Trophoblast cell (in vitro differentiated cells and primary cell): Measurements from ENCODE around the gene HNRNPA1.

Experiments
- DNase-seq, 2 donors: peaks; one replicate each; pipeline ENCODE4 v3.0.0-alpha.2; 2016
- H2AFZ ChIP-seq: 2 replicates; pipeline ENCODE4 v1.6.1; 2013; ENCODE audit warnings: low read length, moderate library complexity, mild to moderate bottlenecking; ENCODE audit not compliant: insufficient read depth, poor library complexity
- H2AK5ac ChIP-seq: 2 replicates; pipeline ENCODE4 v1.6.1; 2013; ENCODE audit warnings: mild to moderate bottlenecking, low read length
- H2BK120ac ChIP-seq: 2 replicates; pipeline ENCODE4 v1.6.1; 2013; ENCODE audit warnings: low read length, mild to moderate bottlenecking, moderate library complexity; ENCODE audit not compliant: insufficient read depth, poor library complexity
- H2BK12ac ChIP-seq: 2 replicates; pipeline ENCODE4 v1.6.1; 2013; ENCODE audit warnings: mild to moderate bottlenecking, low read length, moderate library complexity
- H2BK5ac ChIP-seq: 2 replicates; pipeline ENCODE4 v1.6.1; 2013; ENCODE audit warnings: low read length, low read depth, moderate library complexity, mild to moderate bottlenecking; ENCODE audit not compliant: poor library complexity
- H3K14ac ChIP-seq: 2 replicates; pipeline ENCODE4 v1.6.1; 2013; ENCODE audit warnings: mild to moderate bottlenecking, low read length
- H3K18ac ChIP-seq: 2 replicates; pipeline ENCODE4 v1.6.1; 2013; ENCODE audit warnings: mild to moderate bottlenecking, low read length
- H3K23ac ChIP-seq: 2 replicates; pipeline ENCODE4 v1.6.1; 2013; ENCODE audit warnings: low read length
- H3K27ac ChIP-seq: 2 replicates; pipeline ENCODE4 v1.5.1; 2013; ENCODE audit warnings: low read depth, mild to moderate bottlenecking, inconsistent platforms, low read length, moderate library complexity
- H3K27me3 ChIP-seq: 2 replicates; pipeline ENCODE4 v1.6.1; 2013; ENCODE audit warnings: inconsistent platforms, mild to moderate bottlenecking, low read length, moderate library complexity; ENCODE audit not compliant: insufficient read depth
- H3K36me3 ChIP-seq, 2 experiments: 1 replicate in 1 of 2; 2 replicates in 1 of 2; pipeline ENCODE4 v1.6.1; 2013; ENCODE audit warnings: low read length in 2 of 2, mild to moderate bottlenecking in 2 of 2, moderate library complexity in 1 of 2; ENCODE audit not compliant: insufficient read depth in 2 of 2, control insufficient read depth in 1 of 2
- H3K4ac ChIP-seq: 2 replicates; pipeline ENCODE4 v1.6.1; 2013; ENCODE audit warnings: low read depth, mild to moderate bottlenecking, low read length, moderate library complexity
- H3K4me1 ChIP-seq, 2 experiments: 1 replicate in 1 of 2; 2 replicates in 1 of 2; pipeline ENCODE4 v1.6.1; 2013; ENCODE audit warnings: low read length in 2 of 2, mild to moderate bottlenecking in 2 of 2, moderate library complexity in 1 of 2; ENCODE audit not compliant: insufficient read depth in 2 of 2, control insufficient read depth in 1 of 2
- H3K4me2 ChIP-seq: 2 replicates; pipeline ENCODE4 v1.6.1; 2013; ENCODE audit warnings: inconsistent platforms, mild to moderate bottlenecking, low read length, moderate library complexity
- H3K4me3 ChIP-seq: 2 replicates; pipeline ENCODE4 v1.5.1; 2013; ENCODE audit warnings: mild to moderate bottlenecking, low read depth, low read length, inconsistent platforms
- H3K79me1 ChIP-seq: one replicate; pipeline ENCODE4 v1.6.1; 2013; ENCODE audit warnings: low read length
- H3K79me2 ChIP-seq: 2 replicates; pipeline ENCODE4 v1.6.1; 2013; ENCODE audit warnings: low read length, mild to moderate bottlenecking; ENCODE audit not compliant: control insufficient read depth, insufficient read depth, poor library complexity
- H3K9ac ChIP-seq: 2 replicates; pipeline ENCODE4 v1.6.1; 2013; ENCODE audit warnings: mild to moderate bottlenecking, low read length
- H3K9me3 ChIP-seq: 2 replicates; pipeline ENCODE4 v1.6.1; 2013; ENCODE audit warnings: low read depth, mild to moderate bottlenecking, control low read depth, inconsistent platforms, low read length; ENCODE audit not compliant: insufficient read depth
- H4K12ac ChIP-seq: 2 replicates; pipeline ENCODE4 v1.6.1; 2013; ENCODE audit warnings: low read depth, mild to moderate bottlenecking, low read length, moderate library complexity
- H4K8ac ChIP-seq: 2 replicates; pipeline ENCODE4 v1.6.1; 2013; ENCODE audit warnings: low read depth, mild to moderate bottlenecking, low read length, moderate library complexity
- H4K91ac ChIP-seq: one replicate; pipeline ENCODE4 v1.6.1; 2013; ENCODE audit warnings: low read depth, mild to moderate bottlenecking, low read length, moderate library complexity
- whole genome bisulfite sequencing: extraction: QIAGEN DNeasy Blood & Tissue Kit; methylation state at CpG from one replicate; pipeline ENCODE4 v1.1.7; 2013; ENCODE audit warnings: missing lambda C conversion rate; ENCODE audit not compliant: insufficient read length, insufficient coverage; ENCODE audit errors: extremely low coverage; 5-methylcytosine and 5-hydroxymethylcytosine counted together

Gene HNRNPA1

GRCh38 chr12:54273981-54274380 lies 6.5 kb upstream of the HNRNPA1 start:
- H3K9ac ChIP-seq, result no peak overlapping the region
- H3K36me3 ChIP-seq, result peaks cover 5 to 6% of the 10 kb centered on the region in 2 experiments
- no peak overlapping the region for H3K23ac ChIP-seq
- no peak overlapping the region for H2AFZ ChIP-seq
- H3K9me3 ChIP-seq, result no peaks in the 10 kb centered on the region
- no peak overlapping the region for H3K4me2 ChIP-seq
- DNase-seq, result no peak
- peak overlapping the region; percentile 50 for H3K4ac ChIP-seq
- WGBS, result no CpG with 5 or more reads among the region's 2 CpGs
- no peak overlapping the region for H4K12ac ChIP-seq
- no peaks in the 10 kb centered on the region for H3K27me3 ChIP-seq
- H3K14ac ChIP-seq, result no peak overlapping the region
- H3K79me1 ChIP-seq, result no peaks in the 10 kb centered on the region
- no peak overlapping the region for H4K8ac ChIP-seq
- no peak overlapping the region for H2BK120ac ChIP-seq
- no peak overlapping the region for H3K4me3 ChIP-seq
- no peak overlapping the region for H2BK12ac ChIP-seq
- H2AK5ac ChIP-seq, result no peak overlapping the region
- no peak overlapping the region for H4K91ac ChIP-seq
- H2BK5ac ChIP-seq, result no peak overlapping the region
- no peak overlapping the region for H3K18ac ChIP-seq
- peaks cover 0 to 7% of the 10 kb centered on the region in 2 experiments for H3K4me1 ChIP-seq
- H3K27ac ChIP-seq, result no peak overlapping the region
- peaks cover 7% of the 10 kb centered on the region for H3K79me2 ChIP-seq

GRCh38 chr12:54276368-54276767 lies 4.2 kb upstream of the HNRNPA1 start:
- Histone ChIP-seq H3K9me3 (no peaks in the 10 kb centered on the region), H3K27ac (no peak overlapping the region), H3K4ac (no peak overlapping the region), H3K36me3 (peaks cover 5 to 6% of the 10 kb centered on the region in 2 experiments), H3K4me1 (peaks cover 0 to 7% of the 10 kb centered on the region in 2 experiments), H2AFZ (no peak overlapping the region), H3K79me2 (peaks cover 17% of the 10 kb centered on the region), H4K8ac (no peak overlapping the region), H3K4me2 (no peak overlapping the region), H3K14ac (no peak overlapping the region), H3K9ac (no peak overlapping the region), H2AK5ac (no peak overlapping the region), H3K4me3 (no peak overlapping the region), H4K12ac (no peak overlapping the region), H2BK12ac (no peak overlapping the region), H2BK5ac (no peak overlapping the region), H3K23ac (no peak overlapping the region), H3K79me1 (peaks cover 13% of the 10 kb centered on the region), H2BK120ac (no peak overlapping the region), H3K18ac (no peak overlapping the region), H4K91ac (no peak overlapping the region), H3K27me3 (no peaks in the 10 kb centered on the region)
- no peak for DNase-seq
- WGBS, result no CpG with 5 or more reads among the region's 3 CpGs

GRCh38 chr12:54277823-54278276 lies 2.7 kb upstream of the HNRNPA1 start:
- H3K4me3 ChIP-seq, result no peak overlapping the region
- no peaks in the 10 kb centered on the region for H3K27me3 ChIP-seq
- H3K18ac ChIP-seq, result no peak overlapping the region
- no peak overlapping the region for H2BK5ac ChIP-seq
- H3K23ac ChIP-seq, result no peak overlapping the region
- peak in 1 of 2 donors; percentile 37 for DNase-seq
- H3K79me2 ChIP-seq, result peaks cover 18% of the 10 kb centered on the region
- H3K9ac ChIP-seq, result no peak overlapping the region
- WGBS, result no CpG with 5 or more reads among the region's 5 CpGs
- H3K4me2 ChIP-seq, result peak overlapping the region; percentile 55
- H3K4ac ChIP-seq, result peak overlapping the region; percentile 90
- H2BK120ac ChIP-seq, result no peak overlapping the region
- H2AFZ ChIP-seq, result no peak overlapping the region
- peaks cover 13 to 16% of the 10 kb centered on the region in 2 experiments for H3K36me3 ChIP-seq
- peak overlapping the region; percentile 35 for H3K27ac ChIP-seq
- no peak overlapping the region for H4K8ac ChIP-seq
- H4K12ac ChIP-seq, result no peak overlapping the region
- peaks cover 4 to 9% of the 10 kb centered on the region in 2 experiments for H3K4me1 ChIP-seq
- H3K79me1 ChIP-seq, result peaks cover 13% of the 10 kb centered on the region
- no peak overlapping the region for H3K14ac ChIP-seq
- H2BK12ac ChIP-seq, result no peak overlapping the region
- no peak overlapping the region for H4K91ac ChIP-seq
- no peaks in the 10 kb centered on the region for H3K9me3 ChIP-seq
- H2AK5ac ChIP-seq, result no peak overlapping the region

GRCh38 chr12:54279227-54279631 lies 1.3 kb upstream of the HNRNPA1 start:
- Histone ChIP-seq H3K4me1 (peaks cover 4 to 15% of the 10 kb centered on the region in 2 experiments), H3K4ac (peak overlapping the region; percentile 13), H4K8ac (peak overlapping the region; percentile 56), H2BK5ac (peak overlapping the region; percentile 42), H3K36me3 (peaks cover 14 to 23% of the 10 kb centered on the region in 2 experiments), H3K79me1 (peaks cover 13% of the 10 kb centered on the region), H2AK5ac (peak overlapping the region; percentile 65), H3K9ac (peak overlapping the region; percentile 95), H3K23ac (no peak overlapping the region), H4K12ac (peak overlapping the region; percentile 15), H3K9me3 (no peaks in the 10 kb centered on the region), H3K4me3 (peak overlapping the region; percentile 69), H3K18ac (peak overlapping the region; percentile 50), H2BK120ac (peak overlapping the region; percentile 26), H3K27ac (peak overlapping the region; percentile 89), H2AFZ (peak overlapping the region; percentile 26), H3K79me2 (peaks cover 18% of the 10 kb centered on the region), H3K4me2 (peak overlapping the region; percentile 70), H2BK12ac (no peak overlapping the region), H3K27me3 (no peaks in the 10 kb centered on the region), H3K14ac (peak overlapping the region; percentile 69), H4K91ac (peak overlapping the region; percentile 58)
- WGBS, result no CpG with 5 or more reads among the region's 19 CpGs
- peak in 1 of 2 donors; percentile 22 for DNase-seq
